HG03558 (cell line): Measurements from ENCODE around the gene VPS25.
"Not testable (repeated sequence)": the region's sequence is repeated elsewhere in the genome, so short reads cannot be mapped to it uniquely, and the experiment has no call there.

Experiments
- ATAC-seq: cut with Tn5 transposase; IDR thresholded peaks from one replicate; pipeline ENCODE4 v1.9.1; 2021; ENCODE audit warnings: moderate number of reproducible peaks; ENCODE audit not compliant: unreplicated experiment; ENCODE audit errors: extremely low read depth

The VPS25 gene

GRCh38 chr17:42773290-42774035, at the start of gene VPS25:
VPS25 (plus strand) TSS chr17:42773449; CDS start chr17:42773476, 27 bp downstream.
- ATAC-seq = no peak

DNA sequence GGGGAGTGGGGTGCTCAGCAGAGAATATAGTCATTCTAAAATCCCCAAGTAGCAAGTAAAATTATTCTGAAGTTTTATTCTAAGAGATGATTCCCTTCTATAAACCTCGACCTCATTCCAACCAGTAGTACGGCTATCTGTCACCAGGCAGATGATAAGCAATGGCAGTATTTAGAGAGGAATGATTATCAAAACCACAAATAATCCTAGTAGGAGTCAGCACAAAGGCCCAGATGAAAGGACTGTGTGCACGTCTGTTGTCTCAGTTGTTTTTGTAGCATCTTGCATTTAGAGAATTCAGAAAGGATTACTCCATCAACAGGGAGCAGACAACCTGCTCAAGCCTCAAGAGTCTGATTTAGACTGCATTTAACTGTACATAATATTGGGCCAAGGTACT, 49.6 kb upstream of the VPS25 start:
- no peak for ATAC-seq

DNA sequence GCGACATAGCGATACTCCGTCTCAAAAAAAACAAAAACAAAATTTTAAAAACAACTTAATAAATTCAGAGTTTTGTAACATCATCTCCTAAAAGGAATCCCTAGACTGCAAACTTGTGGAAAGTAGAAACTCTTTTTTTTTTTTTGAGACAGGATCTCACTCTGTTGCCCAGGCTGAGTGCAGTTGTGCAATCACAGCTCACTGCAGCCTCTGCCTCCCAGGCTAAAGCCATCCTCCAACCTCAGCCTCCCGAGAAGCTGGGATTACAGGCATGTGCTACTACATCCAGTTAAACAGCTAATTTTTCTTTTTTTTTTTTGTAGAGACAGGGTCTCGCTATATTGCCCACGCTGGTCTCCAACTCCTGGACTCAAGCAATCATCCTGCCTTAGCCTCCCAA, 48.1 kb upstream of the VPS25 start:
- ATAC-seq = no peak

- no peak for ATAC-seq
Observed at GRCh38 chr17:42740699-42741098, 32.5 kb upstream of the VPS25 start.

- ATAC-seq = not testable (repeated sequence)
Observed at GRCh38 chr17:42742916-42743315, 30.3 kb upstream of the VPS25 start.

DNA sequence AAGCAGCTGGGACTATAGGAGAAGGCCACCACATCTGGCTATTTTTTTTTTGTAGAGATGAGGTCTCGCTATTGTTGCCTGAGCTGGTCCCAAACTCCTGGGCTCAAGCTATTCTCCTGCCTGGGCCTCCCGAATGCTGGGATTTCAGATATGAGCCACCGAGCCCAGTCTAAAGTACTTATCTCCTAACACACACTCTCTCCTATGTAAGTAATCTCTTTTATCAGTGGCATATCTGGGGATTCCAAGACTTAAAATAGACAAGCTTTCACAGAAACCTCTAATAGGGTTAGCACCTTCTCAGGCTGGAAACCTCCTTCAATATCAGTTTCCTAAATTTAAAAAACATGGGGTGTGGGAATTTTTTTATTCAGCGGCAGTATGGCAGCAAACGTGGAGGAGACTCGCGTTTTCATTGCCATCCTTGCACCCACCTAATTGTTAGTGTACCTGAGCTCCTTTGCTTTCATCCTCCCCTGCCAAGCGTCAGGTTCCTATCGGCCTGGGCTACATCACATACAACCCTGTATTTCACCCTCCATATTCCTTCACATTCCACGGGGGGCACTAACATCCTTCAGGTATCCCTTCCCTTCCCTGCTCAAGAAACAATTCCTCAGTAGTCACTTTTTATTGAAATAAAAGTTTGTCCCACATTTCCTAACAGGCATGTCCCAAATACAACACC, 29.5 kb upstream of the VPS25 start:
- ATAC-seq = no peak

- no peak for ATAC-seq
Observed at GRCh38 chr17:42744283-42744805, 28.9 kb upstream of the VPS25 start.

DNA sequence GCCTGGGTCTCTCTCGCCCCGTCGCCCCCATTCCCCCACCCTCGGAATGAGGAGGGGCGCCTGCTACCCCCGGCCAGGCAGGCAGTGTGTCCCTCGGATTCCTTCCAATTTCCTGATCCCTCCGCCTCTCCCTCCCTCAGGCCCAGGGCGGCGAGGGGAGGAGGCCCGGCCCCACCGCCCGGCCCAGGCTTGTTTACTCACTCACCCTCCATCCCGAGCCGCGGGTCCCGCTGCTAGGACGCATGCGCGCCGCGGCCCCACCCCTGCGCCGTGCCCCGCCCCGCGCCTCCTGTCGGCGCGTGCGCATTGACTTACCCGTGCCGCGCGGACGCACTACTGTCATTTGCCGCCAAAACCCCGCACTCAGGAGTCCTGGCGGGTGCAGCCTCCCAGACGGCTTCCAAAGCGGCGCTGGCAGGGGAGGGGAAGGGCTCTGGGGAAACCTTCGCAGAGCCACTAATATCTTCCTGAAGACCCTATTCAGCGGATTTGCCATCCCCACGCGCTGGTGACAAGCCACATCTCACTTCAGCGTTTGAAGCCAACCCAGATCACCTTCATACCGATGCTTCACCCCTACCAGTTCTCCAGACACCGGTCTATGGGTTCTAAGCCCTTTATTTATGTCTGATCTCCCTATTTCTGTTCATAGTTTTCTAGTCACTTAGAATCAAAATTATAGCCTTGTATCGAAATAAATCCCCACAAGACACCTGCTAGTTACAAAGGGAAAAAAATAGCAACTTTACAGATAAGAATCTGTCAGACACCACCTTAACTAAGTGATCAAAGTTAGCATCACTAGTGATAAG, 28.2 kb upstream of the VPS25 start, which contains the start of gene EZH1:
EZH1 (minus strand) TSS at position 235 of the 812 bp plus-strand sequence. CDS start 16,099 bp downstream, outside the sequence.
- no peak for ATAC-seq

DNA sequence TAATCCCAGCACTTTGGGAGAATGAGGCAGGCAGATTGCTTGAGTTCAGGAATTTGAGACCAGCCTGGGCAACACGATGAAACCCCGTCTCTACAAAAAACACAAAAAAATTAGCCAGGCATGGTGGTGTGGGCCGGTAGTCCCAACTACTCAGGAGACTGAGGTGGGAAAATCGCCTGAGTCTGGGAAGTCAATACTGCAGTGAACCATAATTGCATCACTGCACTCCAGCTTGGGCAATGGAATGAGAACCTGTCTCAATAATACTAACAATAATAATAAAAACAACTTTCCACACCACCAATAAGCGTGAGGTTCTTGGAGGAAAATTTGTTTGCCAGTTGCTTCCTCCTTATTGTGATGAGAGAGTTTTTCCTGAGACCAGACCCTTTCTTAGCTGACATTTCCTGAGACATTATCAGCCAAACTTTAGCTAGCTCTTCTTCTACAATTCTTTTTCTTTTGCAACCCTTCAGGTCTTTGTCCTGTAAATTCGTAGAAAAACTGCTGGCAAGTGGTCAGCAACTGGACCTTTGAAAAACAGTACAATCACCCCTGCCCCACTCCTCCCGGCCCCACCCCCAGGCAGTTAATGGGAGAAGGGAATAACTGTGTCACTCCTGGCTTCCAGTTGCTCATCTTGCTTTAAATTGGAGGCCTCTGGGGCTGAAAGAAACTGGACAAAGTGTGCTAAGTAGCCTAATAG, 24.9 kb upstream of the VPS25 start:
- ATAC-seq = no peak

GRCh38 chr17:42748908-42749798, 24.1 kb upstream of the VPS25 start:
- no peak for ATAC-seq

DNA sequence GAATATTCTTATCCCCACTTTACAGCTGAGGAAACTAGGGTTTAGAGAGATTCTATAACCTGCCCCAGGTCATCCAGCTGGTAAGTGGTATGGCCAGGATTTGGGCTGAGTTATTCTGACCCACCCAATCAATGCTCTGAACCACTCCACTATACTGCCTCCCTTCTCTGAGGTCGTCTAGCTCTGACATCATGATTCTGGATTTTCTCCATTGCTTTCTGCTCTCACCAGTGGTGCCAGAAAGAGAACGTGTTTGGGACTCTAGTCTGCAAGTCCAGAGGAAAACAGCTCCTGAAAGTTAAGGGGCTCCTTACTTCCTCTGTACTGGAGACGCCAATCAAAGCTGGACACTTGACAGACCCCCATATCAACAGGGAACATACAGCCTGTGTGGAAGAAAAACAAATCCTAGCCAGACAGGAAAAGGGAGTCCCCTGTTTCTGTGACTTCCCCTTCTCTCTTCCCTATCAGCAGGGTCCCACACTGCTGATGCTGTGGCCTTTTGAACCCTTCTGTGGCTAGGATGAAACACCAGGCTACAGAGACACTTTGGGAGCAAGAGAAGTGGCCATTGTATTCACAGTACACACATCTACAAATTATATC, 22.4 kb upstream of the VPS25 start:
- ATAC-seq = no peak

- no peak for ATAC-seq
Observed at GRCh38 chr17:42751628-42752027, 21.6 kb upstream of the VPS25 start.

DNA sequence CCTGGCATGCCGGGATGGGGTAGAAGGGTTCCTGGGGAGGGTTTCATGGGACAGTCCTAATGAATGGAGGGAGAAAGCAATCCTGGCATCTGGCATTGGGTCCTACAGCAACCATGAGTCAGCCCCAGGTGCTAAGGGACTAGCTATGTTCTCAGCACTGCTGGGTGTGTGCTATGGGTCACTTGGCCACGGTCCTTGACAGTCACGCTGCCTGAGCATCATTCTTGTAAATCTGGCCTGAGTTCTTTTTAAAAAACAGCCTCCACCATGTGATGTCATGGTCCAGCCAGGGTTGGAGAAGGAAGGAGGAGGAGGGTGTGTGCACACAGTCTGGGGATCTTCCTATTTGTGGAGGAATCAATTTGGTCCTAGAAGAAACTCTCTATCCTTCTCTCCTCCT, 18.5 kb upstream of the VPS25 start:
- ATAC-seq = no peak

GRCh38 chr17:42759982-42760651, 13.1 kb upstream of the VPS25 start:
- no peak for ATAC-seq

- ATAC-seq = no peak
Observed at GRCh38 chr17:42760652-42761581, 12.3 kb upstream of the VPS25 start, which contains the start of gene RAMP2. RAMP2 (plus strand) TSS chr17:42761227; CDS start chr17:42761262, 35 bp downstream.

DNA sequence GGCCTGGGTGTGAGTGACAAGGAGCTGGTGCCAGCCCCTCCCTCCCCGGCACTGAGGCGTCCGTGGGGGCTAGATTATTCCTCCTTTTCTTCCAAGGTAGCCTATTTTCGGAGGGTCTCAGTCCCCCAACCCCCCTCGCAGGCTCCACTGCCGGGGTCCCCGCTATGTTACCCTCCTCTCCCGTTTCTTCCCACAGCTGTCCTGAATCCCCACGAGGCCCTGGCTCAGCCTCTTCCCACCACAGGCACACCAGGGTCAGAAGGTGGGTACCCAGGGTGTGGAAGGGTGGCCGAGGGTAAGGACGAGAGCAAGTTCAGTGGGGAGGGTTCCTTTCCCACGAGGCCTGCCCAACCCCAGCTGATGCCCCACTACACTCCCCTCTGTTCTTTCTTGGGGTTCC, 11.6 kb upstream of the VPS25 start:
- ATAC-seq = no peak

DNA sequence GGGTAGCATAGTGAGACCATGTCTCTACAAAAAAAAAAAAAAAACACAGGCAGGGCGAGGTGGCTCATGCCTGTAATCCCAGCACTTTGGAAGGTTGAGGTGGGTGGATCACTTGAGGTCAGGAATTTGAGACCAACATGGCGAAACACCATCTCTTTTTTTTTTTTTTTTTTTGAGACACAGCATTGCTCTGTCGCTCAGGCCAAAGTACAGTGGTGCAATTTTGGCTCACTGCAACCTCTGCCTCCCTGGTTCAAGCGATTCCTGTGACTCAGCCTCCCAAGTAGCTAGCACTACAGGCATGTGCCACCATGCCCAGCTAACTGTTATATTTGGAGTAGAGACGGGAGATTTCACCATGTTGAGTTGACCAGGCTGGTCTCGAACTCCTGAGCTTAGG, 7.1 kb upstream of the VPS25 start:
- no peak for ATAC-seq
